Bladder microvascular endothelial cell (primary cell): Measurements from ENCODE around the gene RPLP2. TPM values are rescaled to one million over a fixed set of nuclear protein-coding genes. Genes with fewer than 3 reads are reported as not detected.

Experiments used
- total RNA-seq: library from RNA; depleted of rRNA; stranded (reverse); fragments of >200 nt; gene quantifications from 2 replicates; pipeline ENCODE4 v1.2.3, GENCODE V29; 2014

The RPLP2 gene
- 246 and 250 TPM in 2 replicates for total RNA-seq

GRCh38 chr11:809287-810039 is at the start of gene RPLP2:
TSS of gene RPLP2 (plus strand) at chr11:809967. CDS start at chr11:810235, 268 bp downstream.

GRCh38 chr11:777288-778255 is 32.2 kb upstream of the RPLP2 start, which contains the start of gene GATD1:
TSS of gene GATD1 (minus strand) at chr11:777487. CDS start at chr11:777462, 25 bp downstream.

GRCh38 chr11:789943-790342 is 19.8 kb upstream of the RPLP2 start, which contains the start of gene CEND1:
TSS of gene CEND1 (minus strand) at chr11:790090. CDS start at chr11:788576, 1,514 bp downstream.

GRCh38 chr11:798093-798713 is 11.6 kb upstream of the RPLP2 start, which contains the start of gene SLC25A22:
TSS of gene SLC25A22 (minus strand) at chr11:798281. CDS start at chr11:795006, 3,275 bp downstream.

GRCh38 chr11:818396-819128 is 8.8 kb downstream of the RPLP2 start, which contains the start of gene PNPLA2:
TSS of gene PNPLA2 (plus strand) at chr11:818914. CDS start at chr11:819719, 805 bp downstream.

GRCh38 chr11:827897-828192 is 18.1 kb downstream of the RPLP2 start, which contains the start of gene CRACR2B:
TSS of gene CRACR2B (plus strand) at chr11:827919. CDS start at chr11:828608, 689 bp downstream.

GRCh38 chr11:832529-833113 is 22.9 kb downstream of the RPLP2 start, which contains the start of gene CD151:
TSS of gene CD151 (plus strand) at chr11:832952. CDS start at chr11:836070, 3,118 bp downstream.

GRCh38 chr11:842370-843002 is 32.7 kb downstream of the RPLP2 start, which contains the start of the genes POLR2L and TSPAN4:
TSS of gene POLR2L (minus strand) at chr11:842529. CDS start at chr11:842508, 21 bp downstream.
TSS of gene TSPAN4 (plus strand) at chr11:842852. CDS start at chr11:850305, 7,453 bp downstream.

Other genes with a start within 250 kb of the RPLP2 start
- 1.2 and 1.8 TPM in 2 replicates for gene LMNTD2, start 249.2 kb upstream of the RPLP2 start, total RNA-seq
- gene RASSF7, start 249.0 kb upstream of the RPLP2 start, total RNA-seq: 16.4 and 16.5 TPM in 2 replicates
- 19.9 and 33.0 TPM in 2 replicates for gene PHRF1, start 233.5 kb upstream of the RPLP2 start, total RNA-seq
- 13.1 and 17.6 TPM in 2 replicates for gene IRF7, start 194.0 kb upstream of the RPLP2 start, total RNA-seq
- not detected in 2 replicates for gene CDHR5, start 185.0 kb upstream of the RPLP2 start, total RNA-seq
- gene SCT, start 182.8 kb upstream of the RPLP2 start, total RNA-seq: not detected in 2 replicates
- gene DRD4, start 172.7 kb upstream of the RPLP2 start, total RNA-seq: not detected in 2 replicates
- 26.9 and 27.6 TPM in 2 replicates for gene DEAF1, start 114.7 kb upstream of the RPLP2 start, total RNA-seq
- 6.5 and 6.9 TPM in 2 replicates for gene TMEM80, start 114.2 kb upstream of the RPLP2 start, total RNA-seq
- gene EPS8L2, start 103.7 kb upstream of the RPLP2 start, total RNA-seq: 3.4 and 5.0 TPM in 2 replicates
- 112 and 136 TPM in 2 replicates for gene TALDO1, start 62.5 kb upstream of the RPLP2 start, total RNA-seq
- 20.7 and 24.2 TPM in 2 replicates for gene GATD1, start 32.5 kb upstream of the RPLP2 start, total RNA-seq
- gene CEND1, start 19.9 kb upstream of the RPLP2 start, total RNA-seq: not detected in 2 replicates
- gene SLC25A22, start 11.7 kb upstream of the RPLP2 start, total RNA-seq: 6.3 and 11.2 TPM in 2 replicates
- 5.7 and 9.0 TPM in 2 replicates for gene PIDD1, start 4.7 kb upstream of the RPLP2 start, total RNA-seq
- 19.8 and 44.4 TPM in 2 replicates for gene PNPLA2, start 8.9 kb downstream of the RPLP2 start, total RNA-seq
- 11.1 and 12.3 TPM in 2 replicates for gene CRACR2B, start 18.0 kb downstream of the RPLP2 start, total RNA-seq
- 375 and 945 TPM in 2 replicates for gene CD151, start 23.0 kb downstream of the RPLP2 start, total RNA-seq
- 154 and 265 TPM in 2 replicates for gene POLR2L, start 32.6 kb downstream of the RPLP2 start, total RNA-seq
- 131 and 142 TPM in 2 replicates for gene TSPAN4, start 32.9 kb downstream of the RPLP2 start, total RNA-seq
- 26.4 and 52.3 TPM in 2 replicates for gene CHID1, start 100.8 kb downstream of the RPLP2 start, total RNA-seq
- 27.5 and 46.4 TPM in 2 replicates for gene AP2A2, start 115.9 kb downstream of the RPLP2 start, total RNA-seq
- gene MUC6, start 226.8 kb downstream of the RPLP2 start, total RNA-seq: not detected in 2 replicates